ENCODE results near the gene CADM1. TPM values are rescaled to one million over a fixed set of nuclear protein-coding genes. Genes with fewer than 3 reads are reported as not detected.

CADM1 gene
- total RNA-seq, 4 donors from 2014 or later: 89.9 to 351 (median 235) TPM

GRCh38 chr11:115500547-115501501 lies 3.4 kb downstream of the CADM1 start:
- H3K4me3 ChIP-seq (replicated peaks in 1 of 3): no peak overlapping the region
- DNase-seq: no peak
- H3K27ac ChIP-seq: no peak overlapping the region
- no peaks in the 10 kb centered on the region for H3K27me3 ChIP-seq
- peaks cover 22 to 28% of the 10 kb centered on the region in 2 donors for H3K4me1 ChIP-seq
- H3K9me3 ChIP-seq: no peaks in the 10 kb centered on the region
- H3K36me3 ChIP-seq: no peaks in the 10 kb centered on the region
- TF ChIP-seq CTCF (IDR thresholded peaks at IDR 0.05): no peak
- no peak for TF ChIP-seq POLR2A (IDR thresholded peaks at IDR 0.05)
- intact Hi-C loops (cut with DNase I): loop anchor here (10.0 kb wide), 2 partner anchors 156 to 726 kb away; no protein-coding TSS in a partner anchor
- 79 to 81% methylated on average over 14 of the region's 14 CpGs for WGBS, 2 donors

- TF ChIP-seq POLR2A (IDR thresholded peaks at IDR 0.05) (no peak), CTCF (IDR thresholded peaks at IDR 0.05) (no peak)
- intact Hi-C loops (cut with DNase I): loop anchor here (10.0 kb wide), 2 partner anchors 155 to 725 kb away; no protein-coding TSS in a partner anchor
- Histone ChIP-seq H3K4me3 (replicated peaks in 1 of 3) (no peak overlapping the region), H3K27me3 (no peaks in the 10 kb centered on the region), H3K4me1 (peaks cover 22 to 28% of the 10 kb centered on the region in 2 donors), H3K36me3 (no peaks in the 10 kb centered on the region), H3K27ac (no peak overlapping the region), H3K9me3 (no peaks in the 10 kb centered on the region)
- 81 to 84% methylated on average over 2 of the region's 2 CpGs for WGBS, 2 donors
- no peak for DNase-seq
These were observed 4.3 kb downstream of the CADM1 start for GRCh38 chr11:115499891-115500290.

- intact Hi-C loops (cut with DNase I): no loop called here
- Histone ChIP-seq H3K27me3 (no peaks in the 10 kb centered on the region), H3K4me1 (peaks cover 22 to 28% of the 10 kb centered on the region in 2 donors), H3K4me3 (replicated peaks in 1 of 3) (no peak overlapping the region), H3K27ac (no peak overlapping the region), H3K36me3 (no peaks in the 10 kb centered on the region), H3K9me3 (no peaks in the 10 kb centered on the region)
- WGBS, 2 donors: 89 to 97% methylated on average over 4 of the region's 4 CpGs
- no peak for TF ChIP-seq POLR2A (IDR thresholded peaks at IDR 0.05)
- TF ChIP-seq CTCF (IDR thresholded peaks at IDR 0.05): no peak
- DNase-seq: no peak
These were observed 4.9 kb downstream of the CADM1 start for GRCh38 chr11:115499241-115499799.

GRCh38 chr11:115498354-115498753 lies 5.9 kb downstream of the CADM1 start:
- no peaks in the 10 kb centered on the region for H3K27me3 ChIP-seq
- no peak overlapping the region for H3K27ac ChIP-seq
- no peaks in the 10 kb centered on the region for H3K9me3 ChIP-seq
- DNase-seq: no peak
- H3K4me3 ChIP-seq (replicated peaks in 1 of 3): no peak overlapping the region
- WGBS, 2 donors: 90 to 95% methylated on average over 9 of the region's 9 CpGs
- no peaks in the 10 kb centered on the region for H3K36me3 ChIP-seq
- intact Hi-C loops (cut with DNase I): no loop called here
- peaks cover 22 to 28% of the 10 kb centered on the region in 2 donors for H3K4me1 ChIP-seq
- TF ChIP-seq POLR2A (IDR thresholded peaks at IDR 0.05): no peak
- TF ChIP-seq CTCF (IDR thresholded peaks at IDR 0.05): no peak

- no peak for DNase-seq
- 33 to 52% methylated on average over 2 of the region's 2 CpGs for WGBS, 2 donors
- H3K4me3 ChIP-seq (replicated peaks in 1 of 3): no peak overlapping the region
- no peaks in the 10 kb centered on the region for H3K27me3 ChIP-seq
- H3K4me1 ChIP-seq: peaks cover 22 to 28% of the 10 kb centered on the region in 2 donors
- H3K27ac ChIP-seq: peak overlapping the region in 1 of 3 donors; percentile 2
- intact Hi-C loops (cut with DNase I): no loop called here
- no peaks in the 10 kb centered on the region for H3K36me3 ChIP-seq
- TF ChIP-seq POLR2A (IDR thresholded peaks at IDR 0.05) (no peak), CTCF (IDR thresholded peaks at IDR 0.05) (no peak)
- no peaks in the 10 kb centered on the region for H3K9me3 ChIP-seq
These were observed 6.9 kb downstream of the CADM1 start for GRCh38 chr11:115497303-115497702.
